HL-60/S4 treated with retinoic acid at 250 ng/mL for 4 days and 3 days (cell line): Measurements from ENCODE around the gene CPT1B.

Experiments used
- in situ Hi-C: fragments of 300-500 bp; cut with MboI; formaldehyde crosslinking; loops from 2 replicates; pipeline ENCODE4 v1.7.0; 2022; ENCODE audit warnings: low sequenced_read_pairs

CPT1B gene

DNA sequence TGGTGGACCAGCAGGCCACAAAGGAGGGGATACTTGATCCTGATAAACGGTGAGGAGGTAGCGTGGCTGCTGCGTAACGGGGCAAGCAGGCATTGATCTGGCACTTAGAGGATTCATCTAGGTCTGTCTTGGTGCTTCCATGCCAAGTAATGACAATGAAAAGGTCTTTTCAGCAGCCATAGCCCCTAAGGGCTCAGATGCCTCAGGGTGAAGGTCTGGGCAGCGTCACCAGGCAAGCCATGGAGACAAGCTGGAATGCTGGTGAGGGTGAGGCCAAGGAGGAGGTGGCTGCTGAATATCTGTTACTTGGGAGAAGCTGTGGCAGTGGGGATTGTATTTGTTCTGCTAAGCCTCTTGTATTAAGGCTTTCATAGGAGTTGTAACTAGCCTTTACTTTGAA, 9.2 kb upstream of the CPT1B start:
- in situ Hi-C loops, result no loop called here

DNA sequence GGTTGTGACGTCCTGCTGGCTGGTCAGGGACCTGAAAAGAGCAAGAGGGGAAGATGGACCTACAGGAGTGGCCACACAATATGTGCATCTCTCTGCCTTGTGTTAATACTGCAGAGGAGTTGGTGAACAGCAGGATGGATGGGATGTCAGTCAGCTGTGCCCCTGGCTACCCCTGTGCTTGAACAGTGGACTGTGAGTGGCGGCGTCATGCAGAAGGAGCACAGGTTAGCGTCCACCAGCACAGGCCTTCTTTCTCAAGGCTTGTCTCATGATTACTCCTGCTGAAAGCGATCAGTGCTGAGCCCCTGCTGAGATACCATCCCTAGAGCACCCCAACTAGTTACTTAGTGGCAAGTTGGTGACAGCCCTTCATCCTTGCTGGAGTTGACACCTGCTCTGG, 8.2 kb upstream of the CPT1B start:
- in situ Hi-C loops, result no loop called here

DNA sequence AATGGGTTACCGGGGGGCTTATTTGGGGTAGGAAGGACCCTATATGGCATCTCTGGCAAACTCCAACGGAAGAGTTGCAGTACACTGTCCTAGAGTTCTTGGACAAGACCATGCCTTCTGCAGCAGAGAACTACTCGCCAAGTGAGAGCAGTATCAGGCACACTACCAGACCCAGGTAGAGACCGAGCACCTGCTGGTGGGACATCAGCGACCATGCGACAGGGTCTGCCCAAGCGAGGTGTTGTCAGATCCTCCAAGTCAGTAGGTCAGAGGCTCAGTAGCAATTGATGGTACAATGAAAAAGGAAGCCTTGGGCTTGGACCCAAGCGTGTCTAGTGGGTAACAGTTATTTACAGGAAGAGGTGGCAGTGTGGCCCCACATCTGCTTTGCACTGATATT, 7.6 kb upstream of the CPT1B start:
- in situ Hi-C loops, result no loop called here

DNA sequence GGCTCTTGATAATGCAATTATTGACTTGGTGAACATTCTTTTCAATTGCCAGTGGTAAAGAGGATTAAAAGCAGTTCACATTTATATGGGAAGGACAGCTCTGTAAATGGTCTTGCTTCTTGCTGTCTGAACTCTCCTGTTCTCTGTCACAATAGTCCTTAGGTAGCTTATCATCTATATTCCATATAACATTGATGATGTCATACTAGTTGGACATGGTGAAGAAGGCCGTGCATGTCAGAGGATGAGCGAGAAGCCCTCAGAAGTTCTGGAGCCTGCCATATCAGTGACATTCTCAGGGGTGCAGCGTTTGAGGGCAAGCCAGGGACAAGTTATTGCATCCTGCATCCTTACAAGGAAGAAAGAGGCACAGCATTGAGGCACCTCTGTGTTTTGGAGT, 7.0 kb upstream of the CPT1B start:
- in situ Hi-C loops, result no loop called here

DNA sequence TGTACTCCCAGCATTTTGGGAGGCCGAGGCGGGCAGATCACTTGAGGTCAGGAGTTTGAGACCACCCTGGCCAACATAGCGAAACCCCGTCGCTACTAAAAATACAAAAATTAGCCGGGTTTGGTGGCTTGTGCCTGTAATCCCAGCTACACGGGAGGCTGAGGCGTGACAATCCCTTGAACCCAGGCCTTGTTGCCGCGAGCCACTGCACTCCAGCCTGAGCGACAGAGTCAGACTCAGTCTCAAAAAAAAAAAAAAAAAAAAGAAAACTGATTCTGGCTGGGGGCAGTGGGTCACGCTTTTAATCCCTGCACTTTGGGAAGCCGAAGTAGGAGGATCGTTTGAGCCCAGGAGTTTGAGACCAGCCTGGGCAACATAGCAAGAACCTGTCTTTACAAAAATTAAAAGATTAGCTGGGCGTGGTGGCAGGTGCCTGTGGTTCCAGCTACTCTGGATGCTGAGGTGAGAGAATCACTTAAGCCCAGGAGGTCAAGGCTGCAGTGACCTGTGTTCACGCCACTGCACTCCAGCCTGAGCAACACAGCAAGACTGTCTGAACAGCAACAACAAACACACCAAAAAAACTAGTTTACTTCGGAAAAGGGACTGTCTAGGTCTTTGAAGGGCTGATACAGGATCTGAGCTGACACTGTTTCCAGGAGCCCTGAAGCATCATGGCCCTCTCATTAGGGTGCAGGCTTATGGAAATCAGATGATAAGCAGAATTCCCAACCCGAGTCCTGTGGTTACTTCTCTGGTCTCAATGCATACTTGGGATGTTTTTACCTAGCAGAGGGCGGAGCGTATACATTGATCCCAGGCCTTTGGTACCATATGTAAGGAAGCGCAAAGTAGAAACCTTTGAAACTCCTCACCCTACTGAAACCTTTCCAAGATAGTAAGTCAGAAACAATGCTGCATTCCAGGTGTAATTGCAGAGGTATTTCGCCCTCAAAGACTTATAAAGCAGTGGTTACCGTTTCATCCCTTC, 6.2 kb upstream of the CPT1B start:
- in situ Hi-C loops, result no loop called here

DNA sequence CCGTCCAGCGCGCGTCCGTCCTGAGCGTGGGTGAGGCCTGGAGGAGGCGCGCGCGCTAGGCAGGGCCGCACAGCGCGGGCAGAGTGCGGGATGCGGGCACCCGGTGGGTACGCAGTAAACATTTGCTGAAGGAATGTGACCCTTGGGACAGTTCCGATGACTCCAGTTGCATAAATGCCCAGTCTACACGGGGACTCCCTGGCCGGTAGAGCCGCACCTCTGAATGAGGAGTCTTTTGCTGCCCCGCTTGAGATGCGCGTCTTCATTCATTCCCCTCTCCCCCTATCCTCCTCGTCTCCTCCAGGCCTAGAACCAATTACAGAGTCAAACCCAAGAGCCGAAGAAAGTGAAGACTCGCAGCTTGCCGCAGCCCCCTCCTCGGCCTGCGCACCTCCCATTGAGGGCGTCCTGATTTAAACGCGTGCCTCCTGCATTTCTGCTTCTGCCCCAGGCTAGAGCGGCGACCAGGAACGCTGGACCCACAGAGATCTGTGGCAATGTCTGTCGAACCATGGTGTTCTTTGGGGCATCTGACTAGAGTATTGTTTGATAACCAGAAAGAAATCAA, 5.2 kb upstream of the CPT1B start:
- in situ Hi-C loops, result no loop called here

DNA sequence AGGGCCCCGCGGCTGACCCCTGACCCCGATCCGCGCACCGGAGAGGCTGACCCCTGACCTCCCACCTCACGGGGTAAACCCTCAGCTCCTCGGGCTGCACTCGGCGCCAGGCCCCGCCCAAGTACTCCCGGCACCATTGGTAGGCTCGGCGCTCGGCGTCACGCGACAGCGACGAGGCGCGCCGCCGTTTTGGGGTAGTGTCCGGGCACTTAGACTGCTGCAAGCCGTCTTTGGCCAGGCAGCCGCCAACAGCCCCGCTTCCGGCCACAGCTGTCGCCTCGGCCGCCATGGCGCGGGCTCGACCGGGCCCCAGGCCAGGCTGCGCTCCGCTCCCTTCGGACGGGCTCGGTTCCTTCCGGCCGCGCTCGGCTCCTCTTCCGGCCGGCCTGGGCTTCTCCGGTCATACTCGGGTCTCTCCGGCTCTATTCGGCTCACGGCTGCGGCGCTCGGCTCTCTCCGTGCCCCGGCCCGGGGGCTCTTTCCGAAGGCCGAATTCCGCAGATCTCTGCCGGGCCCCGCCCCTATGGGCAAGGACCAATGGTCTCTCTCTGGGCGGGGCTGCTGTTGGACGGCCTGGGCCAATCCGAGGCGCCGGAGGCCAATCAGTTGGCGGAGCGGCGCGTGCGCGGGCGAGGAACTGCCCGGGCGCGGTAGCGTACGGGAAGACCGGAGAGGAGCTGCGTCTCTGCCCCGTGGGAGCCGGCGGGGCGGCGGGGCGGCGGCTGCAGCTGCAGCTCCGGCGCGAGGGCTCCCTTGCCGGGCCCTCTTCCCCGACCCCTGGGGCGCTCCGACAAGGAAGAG, 4.5 kb upstream of the CPT1B start, which contains the start of gene CHKB:
Gene CHKB, minus strand, starts transcription at position 357 of the 801 bp plus-strand sequence. Its CDS starts 68 bp downstream, at position 289.
- in situ Hi-C loops, result no loop called here

DNA sequence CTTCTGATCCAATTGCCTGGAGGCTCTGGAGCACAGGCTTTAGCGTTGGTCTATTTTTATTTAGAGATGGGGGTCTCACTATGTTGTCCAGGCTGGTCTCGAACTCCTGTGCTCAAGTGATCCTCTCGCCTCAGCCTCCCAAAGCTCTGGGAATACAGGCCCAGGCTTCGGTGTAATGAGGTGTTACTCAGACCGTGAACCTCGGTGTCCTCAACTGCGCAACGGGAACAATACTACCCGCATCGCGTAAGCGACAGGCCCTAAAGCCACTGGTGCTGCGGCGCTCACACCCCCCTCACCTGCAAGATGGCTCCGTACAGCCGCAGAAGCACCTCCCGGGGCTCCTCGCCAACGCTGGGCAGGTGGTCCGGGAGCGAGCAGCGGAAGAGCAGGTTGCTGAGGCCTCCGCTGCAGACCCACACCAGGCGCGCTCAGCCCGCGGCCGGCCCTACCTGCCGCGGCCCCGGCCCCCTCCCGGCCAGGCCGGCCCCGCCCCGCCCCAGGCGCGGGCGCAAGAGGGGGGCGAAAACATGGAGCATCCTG, 3.8 kb upstream of the CPT1B start:
- in situ Hi-C loops, result no loop called here

DNA sequence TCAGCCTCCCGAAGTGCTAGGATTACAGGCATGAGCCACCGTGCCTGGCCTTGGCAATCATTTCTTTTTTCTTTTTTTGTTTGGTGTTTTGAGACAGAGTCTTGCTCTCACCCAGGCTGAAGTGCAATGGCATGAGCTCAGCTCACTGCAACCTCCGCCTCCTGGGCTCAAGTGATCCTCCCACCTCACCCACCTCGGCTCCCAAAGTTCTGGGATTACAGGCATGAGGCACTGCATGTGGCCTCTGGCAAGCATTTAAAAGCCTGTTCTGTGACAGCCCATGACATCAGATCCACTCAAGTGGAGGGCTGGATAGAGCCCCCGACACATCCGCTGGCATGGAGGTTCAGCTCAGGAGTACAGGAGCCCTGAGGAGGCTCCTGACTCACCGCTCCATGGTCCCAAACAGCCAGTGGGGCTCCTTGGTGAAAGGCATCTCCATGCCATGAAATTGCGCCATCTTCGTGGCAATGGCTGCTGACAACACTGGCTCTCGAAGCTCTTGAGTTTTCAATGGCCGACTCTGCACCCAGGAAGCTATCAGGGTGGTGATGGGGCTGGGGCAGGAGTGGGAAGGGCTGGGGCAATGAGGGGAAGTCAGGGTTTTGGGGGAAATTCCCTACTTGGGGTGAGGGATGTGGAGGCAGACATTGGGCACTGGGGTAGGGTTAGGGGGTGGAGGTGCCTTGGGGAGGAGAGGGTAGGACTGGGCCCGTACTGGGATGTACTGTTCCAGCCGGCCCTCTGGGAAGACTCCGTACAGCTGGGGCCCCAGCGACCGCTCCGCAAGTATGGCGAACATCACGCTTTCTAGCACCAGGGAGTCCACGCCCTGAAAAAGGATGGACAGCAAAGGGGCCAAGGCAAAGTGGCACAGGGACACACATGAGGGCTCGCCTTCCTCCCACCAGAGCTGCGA, 3.1 kb upstream of the CPT1B start:
- in situ Hi-C loops, result no loop called here

DNA sequence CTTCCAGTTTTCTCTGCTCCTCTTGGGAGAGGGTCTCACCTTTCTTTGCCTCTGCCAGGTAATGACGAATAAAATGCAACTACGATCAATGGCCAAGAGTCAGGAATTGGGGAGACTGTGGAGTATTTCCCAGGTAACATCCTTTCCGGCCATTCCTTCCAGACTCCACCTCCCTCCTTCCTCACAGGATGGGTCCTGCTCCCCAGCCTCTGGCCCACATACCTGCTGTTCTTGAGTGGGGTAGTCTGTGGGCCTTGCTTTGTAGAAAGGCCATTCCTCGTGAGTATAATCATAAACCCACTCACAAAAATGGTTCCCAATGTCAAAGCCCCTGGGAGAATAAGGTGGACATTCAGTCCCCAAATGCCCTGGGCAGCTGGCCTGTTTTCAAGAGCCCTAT, 1.5 kb upstream of the CPT1B start:
- in situ Hi-C loops, result no loop called here

DNA sequence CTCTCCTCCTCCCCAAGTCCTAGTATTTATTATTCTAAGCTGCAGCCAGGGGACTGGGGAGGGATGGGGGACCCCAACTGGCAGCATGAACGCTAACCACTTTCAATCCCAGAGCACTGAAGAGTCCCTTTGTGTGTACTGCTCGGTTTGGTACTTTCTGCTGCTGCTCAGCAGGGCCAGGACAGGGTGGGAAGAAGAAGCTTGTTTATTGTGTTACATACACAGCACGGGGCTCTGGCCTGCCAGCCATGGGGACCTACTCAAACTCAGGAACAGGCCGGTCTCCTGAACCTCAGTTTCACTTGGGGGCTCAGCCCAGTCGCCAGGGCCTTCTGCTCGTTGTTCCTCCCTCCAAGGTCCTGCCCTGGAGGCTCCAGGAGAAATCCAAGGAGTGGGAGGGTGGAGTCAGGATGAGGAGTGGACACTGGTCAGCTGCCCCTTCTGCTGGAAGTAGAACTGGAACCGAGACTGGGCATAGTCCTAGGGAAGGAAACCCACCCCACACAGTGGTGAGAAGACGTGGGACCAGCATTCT, 616 bp upstream of the CPT1B start:
- in situ Hi-C loops, result no loop called here

DNA sequence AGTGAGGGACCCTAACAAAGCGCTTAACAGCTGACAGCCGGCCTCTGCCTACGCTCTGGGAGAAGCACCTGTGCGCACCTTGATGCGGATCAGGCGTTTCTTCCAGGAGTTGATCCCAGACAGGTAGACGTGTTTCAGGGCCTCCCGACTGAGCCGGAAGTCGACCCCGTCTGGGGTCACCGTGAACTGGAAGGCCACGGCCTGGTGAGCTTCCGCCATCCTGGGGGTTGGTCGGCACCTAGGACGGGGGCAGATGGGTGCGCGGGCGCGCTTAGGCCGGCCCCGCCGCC, 585 bp downstream of the CPT1B start:
- in situ Hi-C loops, result no loop called here

DNA sequence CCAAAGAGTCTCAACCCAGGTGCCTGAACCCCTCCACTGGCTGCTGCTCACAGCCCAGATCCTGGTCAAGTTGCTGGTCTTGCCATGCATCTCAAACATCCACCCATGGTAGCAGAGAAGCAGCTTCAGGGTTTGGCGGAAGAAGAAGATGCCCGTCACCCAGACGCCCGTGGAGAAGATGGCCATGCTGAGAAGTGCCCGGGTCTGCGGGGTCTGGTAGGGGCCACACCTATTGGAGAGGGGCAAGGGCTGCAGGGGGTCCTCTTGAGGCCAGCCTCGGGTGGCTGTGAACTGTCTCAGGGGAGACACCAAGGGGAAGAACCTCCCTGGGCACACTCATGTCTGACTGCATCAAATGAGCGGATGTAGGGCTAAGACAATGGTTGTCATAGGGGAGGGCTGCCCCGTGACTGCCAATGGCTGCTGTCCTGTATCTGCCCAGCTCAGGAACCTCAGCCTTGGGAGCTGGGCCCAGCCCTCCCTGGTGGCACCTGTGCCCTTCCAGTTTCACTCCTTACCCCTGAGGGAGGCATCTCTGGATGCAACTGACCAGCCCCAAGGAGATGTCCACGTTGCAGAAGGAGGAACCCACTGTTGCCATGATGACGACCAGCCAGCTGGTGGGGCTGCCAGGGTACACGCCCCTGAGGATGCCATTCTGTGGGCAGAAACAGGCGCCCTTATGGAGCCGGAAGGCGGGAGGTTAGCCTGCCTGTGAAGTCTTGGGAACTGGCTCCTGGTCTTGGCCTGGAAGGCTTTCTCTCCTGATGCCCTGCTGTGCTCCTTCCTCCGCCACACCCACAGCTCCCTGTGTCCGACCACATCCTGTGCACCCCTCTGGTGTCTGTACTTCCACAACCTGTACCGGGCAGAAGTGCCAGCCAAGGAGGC, 1.2 kb downstream of the CPT1B start:
- in situ Hi-C loops, result no loop called here

DNA sequence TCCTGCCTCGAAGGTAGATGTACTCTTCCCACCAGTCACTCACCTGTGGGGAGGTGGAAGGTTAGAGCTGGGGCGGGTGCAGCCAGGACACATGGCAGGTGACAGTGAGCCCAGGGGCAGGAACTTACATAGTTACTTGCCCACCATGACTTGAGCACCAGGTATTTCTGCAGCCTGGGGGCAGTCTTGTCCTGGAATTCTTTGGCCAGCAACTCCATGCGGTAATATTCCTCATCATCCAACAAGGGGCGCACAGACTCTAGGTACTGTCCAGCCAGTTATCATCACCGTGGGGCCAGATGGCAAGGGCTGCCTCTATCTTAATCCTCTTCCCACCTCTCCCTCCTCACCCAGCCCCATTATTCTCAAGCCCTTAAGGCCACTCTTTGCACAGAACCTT, 2.2 kb downstream of the CPT1B start:
- in situ Hi-C loops, result no loop called here

DNA sequence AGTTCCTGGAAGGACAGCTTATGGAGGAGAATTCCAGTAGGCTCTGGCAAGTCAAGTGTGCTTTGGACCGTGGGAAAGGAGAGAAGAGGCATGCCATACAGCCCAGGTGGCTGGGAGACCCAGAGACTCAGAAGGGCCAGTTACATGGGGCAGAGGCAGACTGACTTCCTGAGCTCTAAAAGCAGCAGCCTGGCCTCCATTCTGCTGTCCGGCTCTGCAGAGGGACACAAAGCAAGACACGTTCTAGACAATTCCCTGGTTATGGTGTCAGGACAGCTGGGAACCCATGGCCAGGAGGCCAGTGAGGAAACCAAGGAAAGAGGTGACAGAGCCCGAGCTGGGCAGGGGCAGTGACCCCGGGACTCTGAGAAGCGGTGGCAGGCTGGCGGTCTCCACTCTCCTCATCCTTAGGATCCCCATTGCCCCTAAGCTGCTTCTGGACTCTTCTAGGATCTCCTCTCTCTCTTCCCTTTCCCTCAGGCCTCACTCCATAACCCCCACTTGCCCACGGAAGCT, 2.7 kb downstream of the CPT1B start:
- in situ Hi-C loops, result no loop called here

DNA sequence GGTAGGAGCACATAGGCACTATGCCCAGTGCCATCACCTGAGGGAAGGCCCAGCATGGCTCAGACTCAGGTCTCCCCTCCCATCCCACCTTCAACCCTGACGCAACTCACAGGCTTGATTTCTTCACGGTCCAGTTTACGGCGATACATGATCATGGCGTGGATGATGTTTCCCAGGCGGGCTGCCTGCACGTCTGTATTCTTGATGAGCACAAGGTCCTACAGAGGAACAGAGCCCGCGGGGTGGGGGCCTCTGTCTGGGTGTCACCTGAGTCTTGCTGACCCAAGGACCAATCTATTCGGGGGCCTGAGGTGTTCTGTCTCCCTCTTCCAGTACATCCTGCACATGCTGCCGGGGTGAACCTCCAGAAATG, 3.9 kb downstream of the CPT1B start:
- in situ Hi-C loops, result no loop called here

DNA sequence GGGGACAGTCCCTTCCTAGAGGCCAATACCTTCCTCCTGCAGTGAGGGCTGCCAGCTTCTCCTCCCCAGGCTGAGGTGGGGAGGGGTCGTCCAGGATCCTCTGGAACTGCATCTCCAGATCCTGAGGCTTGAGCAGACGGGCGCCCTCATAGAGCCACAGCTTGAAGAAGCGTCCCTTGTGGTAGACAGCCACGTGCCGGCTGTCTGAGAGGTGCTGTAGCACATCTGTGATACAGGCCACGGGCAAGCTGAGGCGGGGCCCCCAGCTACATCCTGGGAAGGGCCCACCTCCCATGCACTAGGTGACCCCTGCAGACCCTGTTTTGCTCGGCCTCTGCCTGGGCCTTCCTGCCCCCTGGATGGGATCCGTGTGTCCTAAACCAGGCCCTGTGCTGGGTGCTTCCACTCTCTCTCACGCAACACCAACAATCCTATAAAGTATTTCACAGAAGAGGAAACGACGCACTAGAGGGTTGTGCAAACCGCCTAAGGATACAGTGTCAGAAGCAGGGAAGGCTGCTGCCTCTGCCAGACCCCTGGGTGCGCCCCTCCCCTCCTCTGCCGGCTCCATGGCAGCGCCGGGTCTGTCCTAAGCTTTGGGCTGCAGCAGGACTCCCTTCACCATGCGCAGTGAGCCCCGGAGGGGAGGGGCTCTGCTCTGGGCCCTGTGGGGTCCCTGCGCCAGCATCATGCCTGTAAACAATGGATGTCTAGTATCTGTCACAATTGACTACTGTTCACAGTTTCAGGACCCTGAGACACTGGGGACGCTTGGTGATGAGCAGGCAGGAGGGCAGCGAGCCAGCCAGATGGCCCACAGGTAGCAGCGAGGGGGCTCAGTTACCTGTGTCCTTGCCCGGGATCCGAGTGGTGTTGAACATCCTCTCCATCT, 4.5 kb downstream of the CPT1B start:
- in situ Hi-C loops, result no loop called here

DNA sequence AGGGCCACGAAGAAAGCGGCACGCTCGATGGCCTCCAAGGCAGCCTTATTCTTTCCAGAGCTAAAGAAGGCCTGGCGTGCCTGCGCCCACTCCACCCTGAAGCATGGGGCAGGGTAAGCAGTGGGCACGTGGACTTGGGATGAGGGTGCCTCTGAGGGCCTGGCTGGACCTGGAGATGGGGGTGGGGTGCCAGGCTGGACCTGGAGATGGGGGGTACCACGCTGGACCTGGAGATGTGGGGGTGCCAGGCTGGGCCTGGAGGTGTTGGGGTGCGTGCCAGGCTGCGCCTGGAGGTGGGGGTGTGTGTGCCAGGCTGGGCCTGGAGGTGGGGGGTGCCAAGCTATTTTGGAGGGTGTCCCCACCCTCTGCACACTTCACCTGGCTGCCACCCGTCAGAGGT, 5.3 kb downstream of the CPT1B start:
- in situ Hi-C loops, result no loop called here
